ENCODE data around the gene NDUFAF5. TPM values are rescaled to one million over a fixed set of nuclear protein-coding genes. Genes with fewer than 3 reads are reported as not detected.
A peak's percentile ranks its signal among the peaks of the same experiment; 100 is the strongest.

NDUFAF5 gene
- total RNA-seq, 1 experiment from 2014 or later: 40.2 TPM

DNA sequence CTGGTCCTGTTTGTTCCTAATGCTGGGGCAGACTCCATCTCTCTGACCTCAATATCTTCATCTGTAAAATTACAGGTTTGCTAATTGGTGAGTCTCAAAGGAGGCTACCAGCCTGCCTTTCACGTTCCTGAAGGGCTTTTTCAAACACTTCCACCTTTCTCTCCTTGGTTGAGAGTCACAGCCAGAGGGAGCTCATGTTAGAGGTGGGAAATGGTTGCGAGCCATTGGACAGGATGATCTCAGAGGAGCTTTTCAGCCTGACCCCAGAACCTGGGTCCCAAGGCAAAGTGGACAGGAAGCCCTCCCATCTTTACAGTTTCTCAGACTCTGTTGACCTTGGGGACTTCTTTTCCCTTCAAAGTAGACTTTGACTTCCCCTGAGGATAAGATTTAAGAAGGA, 37.6 kb downstream of the NDUFAF5 start:
- no peak overlapping the region for H3K18ac ChIP-seq (ENCODE audit: insufficient read length, low read depth, low read length)
- Mint-ChIP-seq H3K4me1 (peaks cover 6 to 7% of the 10 kb centered on the region in 2 experiments), H3K27me3 (ENCODE audit: low read depth) (no peaks in the 10 kb centered on the region), H3K27ac (peak overlapping the region in 1 of 3 experiments; percentile 29; a peak in 1 of 7 replicates), H3K36me3 (ENCODE audit: insufficient read depth in 1 of 3, low read depth in 3 of 3) (peaks cover 0 to 13% (median 9%) of the 10 kb centered on the region in 3 experiments; a peak in 5 of 7 replicates), H3K9me3 (no peaks in the 10 kb centered on the region), H3K4me3 (no peak overlapping the region)
- TF ChIP-seq, protein P1, sequence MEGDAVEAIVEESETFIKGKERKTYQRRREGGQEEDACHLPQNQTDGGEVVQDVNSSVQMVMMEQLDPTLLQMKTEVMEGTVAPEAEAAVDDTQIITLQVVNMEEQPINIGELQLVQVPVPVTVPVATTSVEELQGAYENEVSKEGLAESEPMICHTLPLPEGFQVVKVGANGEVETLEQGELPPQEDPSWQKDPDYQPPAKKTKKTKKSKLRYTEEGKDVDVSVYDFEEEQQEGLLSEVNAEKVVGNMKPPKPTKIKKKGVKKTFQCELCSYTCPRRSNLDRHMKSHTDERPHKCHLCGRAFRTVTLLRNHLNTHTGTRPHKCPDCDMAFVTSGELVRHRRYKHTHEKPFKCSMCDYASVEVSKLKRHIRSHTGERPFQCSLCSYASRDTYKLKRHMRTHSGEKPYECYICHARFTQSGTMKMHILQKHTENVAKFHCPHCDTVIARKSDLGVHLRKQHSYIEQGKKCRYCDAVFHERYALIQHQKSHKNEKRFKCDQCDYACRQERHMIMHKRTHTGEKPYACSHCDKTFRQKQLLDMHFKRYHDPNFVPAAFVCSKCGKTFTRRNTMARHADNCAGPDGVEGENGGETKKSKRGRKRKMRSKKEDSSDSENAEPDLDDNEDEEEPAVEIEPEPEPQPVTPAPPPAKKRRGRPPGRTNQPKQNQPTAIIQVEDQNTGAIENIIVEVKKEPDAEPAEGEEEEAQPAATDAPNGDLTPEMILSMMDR (conservative IDR thresholded peaks at IDR 0.05): peak; percentile 51; the same call in 2 of the 3 replicates
- no peaks in the 10 kb centered on the region for H3K27me3 ChIP-seq (ENCODE audit: insufficient read depth, low read length)
- H3T11ph ChIP-seq (ENCODE audit: low read length): no peak overlapping the region
- H3K4ac ChIP-seq (ENCODE audit: low read depth, low read length): no peak overlapping the region
- H2AFZ ChIP-seq (ENCODE audit: low read length): no peak overlapping the region
- H4K20me1 ChIP-seq (ENCODE audit: control insufficient read depth, insufficient read depth, insufficient read length): no peaks in the 10 kb centered on the region
- no peak overlapping the region for H4K91ac ChIP-seq (ENCODE audit: insufficient read length, low read depth, low read length)
- H3K23me2 ChIP-seq (ENCODE audit: insufficient read length, low read depth, low read length, poor library complexity, severe bottlenecking): no peaks in the 10 kb centered on the region
- H3K56ac ChIP-seq (ENCODE audit: insufficient read length, low read depth, low read length): no peak overlapping the region
- DNase-seq: peak; percentile 51
- no peak overlapping the region for H3K23ac ChIP-seq (ENCODE audit: insufficient read length, low read depth, low read length)
- no peak overlapping the region for H2AK5ac ChIP-seq (ENCODE audit: insufficient read length, low read length)
- H2BK12ac ChIP-seq (ENCODE audit: insufficient read length, low read depth, low read length): no peak overlapping the region
- no peaks in the 10 kb centered on the region for H3K4me1 ChIP-seq (ENCODE audit: insufficient read depth, low read length)
- H3K9ac ChIP-seq (ENCODE audit: extremely low read depth, insufficient read length, low read length): no peak overlapping the region
- WGBS (ENCODE audit: extremely low coverage, insufficient read length, low lambda C conversion rate): no CpG with 5 or more reads among the region's 2 CpGs
- no peak overlapping the region for H3K27ac ChIP-seq (ENCODE audit: insufficient read length, low read depth, low read length)
- no peaks in the 10 kb centered on the region for H3K79me2 ChIP-seq (ENCODE audit: insufficient read depth, low read length)
- no peak overlapping the region for H3K4me2 ChIP-seq (ENCODE audit: insufficient read depth, insufficient read length, low read length)
- H2BK120ac ChIP-seq (ENCODE audit: low read depth, low read length, poor library complexity, severe bottlenecking): no peak overlapping the region
- H3K79me1 ChIP-seq (ENCODE audit: insufficient read depth, low read depth, low read length, poor library complexity, severe bottlenecking): no peaks in the 10 kb centered on the region
- no peaks in the 10 kb centered on the region for H3K9me3 ChIP-seq (ENCODE audit: control insufficient read depth, low read depth, low read length)
- no peak overlapping the region for H4K8ac ChIP-seq (replicated peaks; ENCODE audit: insufficient read length, low read depth, low read length)
- H2BK20ac ChIP-seq (ENCODE audit: low read depth, low read length, poor library complexity, severe bottlenecking): no peak overlapping the region
- H2BK5ac ChIP-seq (ENCODE audit: insufficient read length, low read length): no peak overlapping the region
- H3K14ac ChIP-seq (ENCODE audit: insufficient read depth, low read length): no peak overlapping the region
- no peak overlapping the region for H2BK15ac ChIP-seq (ENCODE audit: low read depth, low read length)
- no peak overlapping the region for H4K5ac ChIP-seq (ENCODE audit: insufficient read length, low read depth, low read length)

Measured in H9 (cell line).